Peyer's patch (tissue), 4 donors: Measurements from ENCODE around the gene PPP6C.

Experiments
- POLR2A ChIP-seq, 2 donors: fragments of 450-650 bp; IDR thresholded peaks; one replicate each; pipeline ENCODE4 v1.5.1; 2017; ENCODE audit warnings: antibody characterized with exemption in 2 of 2, mild to moderate bottlenecking in 2 of 2, moderate library complexity in 2 of 2
- TF ChIP-seq, protein P1 (sequence below), 6 experiments: fragments of 450-650 bp in 4 of 6; fragments of 200-600 bp in 2 of 6; sonication (generic) in 1 of 6; IDR thresholded peaks; one replicate each; pipeline ENCODE4 v1.5.1; 2017 to 2019; ENCODE audit warnings: antibody characterized with exemption in 6 of 6, mild to moderate bottlenecking in 3 of 6, moderate library complexity in 1 of 6

- TF ChIP-seq, protein P1, sequence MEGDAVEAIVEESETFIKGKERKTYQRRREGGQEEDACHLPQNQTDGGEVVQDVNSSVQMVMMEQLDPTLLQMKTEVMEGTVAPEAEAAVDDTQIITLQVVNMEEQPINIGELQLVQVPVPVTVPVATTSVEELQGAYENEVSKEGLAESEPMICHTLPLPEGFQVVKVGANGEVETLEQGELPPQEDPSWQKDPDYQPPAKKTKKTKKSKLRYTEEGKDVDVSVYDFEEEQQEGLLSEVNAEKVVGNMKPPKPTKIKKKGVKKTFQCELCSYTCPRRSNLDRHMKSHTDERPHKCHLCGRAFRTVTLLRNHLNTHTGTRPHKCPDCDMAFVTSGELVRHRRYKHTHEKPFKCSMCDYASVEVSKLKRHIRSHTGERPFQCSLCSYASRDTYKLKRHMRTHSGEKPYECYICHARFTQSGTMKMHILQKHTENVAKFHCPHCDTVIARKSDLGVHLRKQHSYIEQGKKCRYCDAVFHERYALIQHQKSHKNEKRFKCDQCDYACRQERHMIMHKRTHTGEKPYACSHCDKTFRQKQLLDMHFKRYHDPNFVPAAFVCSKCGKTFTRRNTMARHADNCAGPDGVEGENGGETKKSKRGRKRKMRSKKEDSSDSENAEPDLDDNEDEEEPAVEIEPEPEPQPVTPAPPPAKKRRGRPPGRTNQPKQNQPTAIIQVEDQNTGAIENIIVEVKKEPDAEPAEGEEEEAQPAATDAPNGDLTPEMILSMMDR (IDR thresholded peaks at IDR 0.05) = no peak
- TF ChIP-seq POLR2A (IDR thresholded peaks at IDR 0.05) = no peak
These were observed 8.7 kb downstream of the PPP6C start for GRCh38 chr9:125180876-125181275.
